ENCODE results near the gene CPA3. TPM values are rescaled to one million over a fixed set of nuclear protein-coding genes. Genes with fewer than 3 reads are reported as not detected.

Gene CPA3
- total RNA-seq, 8 experiments from 2014 or later: not detected

DNA sequence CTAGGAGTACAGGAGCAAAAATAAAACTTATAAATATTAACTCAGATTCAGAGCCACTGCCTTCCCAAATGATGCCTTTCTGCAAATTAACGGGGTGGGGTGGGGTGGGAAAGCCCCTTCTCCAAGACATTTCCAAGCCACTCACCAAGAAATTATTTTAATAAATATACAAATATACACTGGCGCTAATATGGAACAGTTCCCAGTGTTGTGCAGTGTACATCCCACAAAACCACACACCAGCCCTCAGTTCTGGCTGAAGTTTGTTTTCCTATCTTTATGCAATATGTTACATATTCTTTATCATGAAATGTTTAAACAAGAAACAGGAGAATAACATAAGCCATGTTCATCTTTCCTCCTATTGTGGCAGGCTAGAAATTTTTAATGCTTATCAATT is 73.2 kb downstream of the CPA3 start:
- Histone ChIP-seq H3K4me1 (replicated peaks in 1 of 2) (peaks cover 0 to under 1% of the 10 kb centered on the region in 2 donors), H3K27ac (no peak overlapping the region), H3K4me3 (no peak overlapping the region)
- in situ Hi-C loops (cut with MboI; ENCODE audit: low pct_unique_long_range_greater_than_20kb in 2 of 9, low sequenced_read_pairs in 9 of 9, unreplicated experiment in 9 of 9): loop anchor here in 5 of 9 experiments (25.0 kb wide), 2 partner anchors 226 to 551 kb away; no protein-coding TSS in a partner anchor
- 23 to 100% (median 85%) methylated on average over 1 to 2 of the region's 2 CpGs; no CpG with 5 or more reads in 2 of the 10 experiments for WGBS, 10 experiments
- ATAC-seq (replicated peaks in 6 of 8): no peak

DNA sequence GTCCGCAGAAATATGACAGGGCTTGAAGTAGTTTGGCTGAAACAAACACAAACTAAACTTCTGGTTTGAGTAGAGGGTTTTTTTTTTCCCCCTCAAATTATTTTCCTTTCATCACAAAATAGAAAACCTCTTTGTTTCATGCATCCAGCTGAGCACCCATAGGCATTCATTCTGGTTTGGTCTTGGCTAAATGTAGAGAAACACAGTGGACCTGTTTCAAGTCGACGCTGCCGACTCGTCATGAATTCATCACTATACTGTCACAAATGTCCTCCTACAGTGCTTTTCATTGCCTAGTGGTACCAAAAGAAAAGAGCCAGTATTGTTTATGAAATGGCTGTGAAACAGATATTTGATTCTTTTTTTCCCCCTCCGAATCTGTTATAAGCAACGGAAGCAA is 73.8 kb downstream of the CPA3 start:
- in situ Hi-C loops (cut with MboI; ENCODE audit: low pct_unique_long_range_greater_than_20kb in 2 of 9, low sequenced_read_pairs in 9 of 9, unreplicated experiment in 9 of 9): loop anchor here in 5 of 9 experiments (25.0 kb wide), 2 partner anchors 227 to 552 kb away; no protein-coding TSS in a partner anchor
- no peak overlapping the region for H3K27ac ChIP-seq
- 19 to 72% (median 66%) methylated on average over 2 to 7 of the region's 7 CpGs for WGBS, 10 experiments
- no peak for ATAC-seq (replicated peaks in 6 of 8)
- H3K4me1 ChIP-seq (replicated peaks in 1 of 2): peaks cover 0 to 4% of the 10 kb centered on the region in 2 donors
- no peak overlapping the region for H3K4me3 ChIP-seq

DNA sequence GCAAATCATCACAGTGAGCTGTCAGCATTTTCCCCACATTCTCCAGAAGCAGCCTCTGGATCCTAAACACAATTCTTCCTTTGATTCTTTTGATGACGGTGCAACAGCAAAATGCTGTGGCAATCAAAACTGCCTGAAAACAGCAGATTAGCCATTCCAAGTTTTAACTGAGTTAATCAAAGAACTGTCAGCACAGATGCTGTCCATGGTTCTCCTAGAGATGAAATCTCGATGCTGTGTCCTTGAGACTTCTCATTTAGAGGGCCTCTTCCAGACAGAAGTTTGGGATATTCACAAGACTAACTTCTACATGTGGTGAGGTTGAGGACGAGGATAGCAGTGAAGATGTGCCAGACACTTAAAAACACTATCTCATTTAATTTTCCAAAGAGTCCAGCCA is 75.9 kb downstream of the CPA3 start:
- Histone ChIP-seq H3K4me3 (no peak overlapping the region), H3K4me1 (replicated peaks in 1 of 2) (peaks cover 0 to 4% of the 10 kb centered on the region in 2 donors), H3K27ac (no peak overlapping the region)
- 28 to 100% (median 87%) methylated on average over 1 to 3 of the region's 3 CpGs; no CpG with 5 or more reads in 2 of the 10 experiments for WGBS, 10 experiments
- in situ Hi-C loops (cut with MboI; ENCODE audit: low pct_unique_long_range_greater_than_20kb in 2 of 9, low sequenced_read_pairs in 9 of 9, unreplicated experiment in 9 of 9): loop anchor here in 6 of 9 experiments (10.0 to 25.0 kb wide), 5 partner anchors 86 to 554 kb away; no protein-coding TSS in a partner anchor
- no peak for ATAC-seq (replicated peaks in 6 of 8)

DNA sequence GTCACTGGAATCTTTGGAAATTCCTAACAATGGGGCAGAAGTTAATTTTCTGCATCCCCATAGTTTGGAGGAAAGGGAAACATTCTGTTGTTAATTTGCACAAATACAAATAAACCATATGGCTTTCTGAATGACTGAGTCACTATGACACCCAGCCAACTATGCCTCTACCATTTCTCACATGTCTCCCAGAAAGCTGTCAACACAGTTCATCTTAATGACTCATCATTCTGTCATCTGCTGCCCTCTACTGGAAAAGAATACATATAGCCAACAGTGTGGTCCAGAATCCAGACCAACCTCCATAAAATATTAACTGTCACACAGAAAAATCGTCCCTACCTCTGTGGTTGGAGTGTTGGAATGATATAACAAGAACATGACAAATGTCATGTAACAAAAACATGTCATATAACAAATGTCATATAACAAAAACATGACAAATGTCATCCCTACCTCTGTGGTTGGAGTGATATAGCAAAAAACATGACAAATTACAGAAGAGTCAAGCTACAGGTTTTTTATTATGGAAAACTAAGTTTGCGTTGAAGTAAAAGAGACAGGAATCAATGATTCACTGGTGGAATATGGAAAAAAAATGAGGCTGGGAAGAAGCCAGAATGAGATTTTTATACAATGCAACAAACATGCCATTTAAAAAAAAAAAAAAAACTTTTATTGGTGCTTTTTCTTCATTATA is 78.6 kb downstream of the CPA3 start:
- H3K4me3 ChIP-seq: no peak overlapping the region
- in situ Hi-C loops (cut with MboI; ENCODE audit: low pct_unique_long_range_greater_than_20kb in 2 of 9, low sequenced_read_pairs in 9 of 9, unreplicated experiment in 9 of 9): loop anchor here in 6 of 9 experiments (10.0 to 25.0 kb wide), 5 partner anchors 89 to 556 kb away; no protein-coding TSS in a partner anchor
- WGBS, 10 experiments: 0 to 100% (median 17%) methylated on average over 1 to 2 of the region's 2 CpGs
- peaks cover 0 to 4% of the 10 kb centered on the region in 2 donors for H3K4me1 ChIP-seq (replicated peaks in 1 of 2)
- peak; percentile 85 to 100 (median 96) for ATAC-seq (replicated peaks in 6 of 8)
- H3K27ac ChIP-seq: no peak overlapping the region

DNA sequence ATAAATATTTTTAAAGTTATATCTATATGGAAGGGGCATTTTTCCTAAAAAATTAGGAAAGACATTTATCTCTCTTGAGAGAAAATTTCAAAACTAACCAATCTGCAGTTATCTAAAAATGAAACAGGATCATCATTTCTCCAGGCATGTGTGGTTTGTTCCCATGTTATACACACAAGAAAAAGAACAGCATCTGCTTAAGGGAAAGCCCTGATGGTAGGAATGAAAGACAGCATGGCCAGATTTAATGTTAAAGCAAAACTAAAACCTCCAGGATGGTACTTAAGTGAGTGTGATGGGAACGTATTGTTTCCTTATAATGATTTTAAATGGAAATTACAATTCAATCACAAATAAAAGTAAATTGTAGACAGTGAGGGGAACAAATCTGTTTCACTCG is 80.0 kb downstream of the CPA3 start:
- Histone ChIP-seq H3K27ac (no peak overlapping the region), H3K4me1 (replicated peaks in 1 of 2) (peaks cover 0 to 4% of the 10 kb centered on the region in 2 donors), H3K4me3 (no peak overlapping the region)
- no peak for ATAC-seq (replicated peaks in 6 of 8)
- in situ Hi-C loops (cut with MboI; ENCODE audit: low pct_unique_long_range_greater_than_20kb in 2 of 9, low sequenced_read_pairs in 9 of 9, unreplicated experiment in 9 of 9): loop anchor here in 6 of 9 experiments (10.0 to 25.0 kb wide), 5 partner anchors 90 to 558 kb away; no protein-coding TSS in a partner anchor
- WGBS, 10 experiments: 77 to 100% (median 90%) methylated on average over 1 to 2 of the region's 2 CpGs; no CpG with 5 or more reads in 1 of the 10 experiments

Other genes starting within 250 kb of the CPA3 start
- gene AGTR1, start 167.4 kb upstream of the CPA3 start, total RNA-seq: 10 to 100 TPM in 1 of 8 experiments, 1 to 10 TPM in 1, under 1 TPM in 6; 0.11 to 30.1 (median 0.59) TPM
- 1 to 10 TPM in 1 of 8 experiments, under 1 TPM in 4, not detected in 3; 0.11 to 8.5 (median 0.84) TPM for gene CPB1, start 37.5 kb upstream of the CPA3 start, total RNA-seq
- 10 to 100 TPM; 14.0 to 40.3 (median 23.5) TPM for gene GYG1, start 126.2 kb downstream of the CPA3 start, total RNA-seq
- 10 to 100 TPM in 7 of 8 experiments, 1 to 10 TPM in 1; 7.5 to 92.1 (median 71.6) TPM for gene HLTF, start 221.2 kb downstream of the CPA3 start, total RNA-seq

All from motor neuron (in vitro differentiated cells).